Endothelial cell of umbilical vein (primary cell): ENCODE results near the gene ZBTB25. TPM values are rescaled to one million over a fixed set of nuclear protein-coding genes. Genes with fewer than 3 reads are reported as not detected.
"Not testable (repeated sequence)": the region's sequence is repeated elsewhere in the genome, so short reads cannot be mapped to it uniquely, and the experiment has no call there.

ENCODE experiments used
- BruUV-seq: library from RNA; stranded (reverse); fragments of 400-500 nt; replicated peaks from 2 replicates; lab custom pipeline; 2021; lab: Mats Ljungman, UMichigan
- CTCF ChIA-PET: fragments of 300-600, 350-600 bp; sonication (Branson Sonifier 250); formaldehyde crosslinking; loops from one replicate; lab custom pipeline; 2021; ENCODE audit warnings: antibody characterized with exemption, inconsistent platforms; lab: Charles Lee
- POLR2A ChIA-PET: fragments of 300-600, 350-600 bp; sonication (Branson Sonifier 250); formaldehyde crosslinking; loops from one replicate; lab custom pipeline; 2021; ENCODE audit warnings: antibody characterized with exemption, inconsistent platforms; lab: Charles Lee
- DNase-seq: peaks from one replicate; pipeline ENCODE4 v3.0.0-alpha.2; 2011; ENCODE audit warnings: low read depth, low spot score
- FAIRE-seq: peaks from 2 replicates; lab custom pipeline; 2011; peaks lifted over from hg19 to GRCh38; lab: Jason Lieb, UNC
- H2AFZ ChIP-seq: 2 replicates; pipeline ENCODE4 v1.6.0; 2012; ENCODE audit warnings: low read depth, low read length, control low read depth, inconsistent platforms
- H3K27ac ChIP-seq: 2 replicates; pipeline ENCODE4 v1.5.1; 2011; ENCODE audit warnings: low read depth, mild to moderate bottlenecking, control low read depth, low read length, moderate library complexity; ENCODE audit not compliant: insufficient read depth
- H3K27me3 ChIP-seq, 2 experiments: 2 replicates each; pipeline versions ENCODE4 v1.6.0 to v1.6.1; 2011; ENCODE audit warnings: low read length in 2 of 2, mixed read lengths in 1 of 2; ENCODE audit not compliant: control insufficient read depth in 2 of 2, insufficient read depth in 2 of 2
- H3K36me3 ChIP-seq, 2 experiments: 2 replicates in 1 of 2; 3 replicates in 1 of 2; pipeline ENCODE4 v1.5.1; 2011; ENCODE audit warnings: low read length in 2 of 2, mild to moderate bottlenecking in 1 of 2, moderate library complexity in 1 of 2; ENCODE audit not compliant: control insufficient read depth in 2 of 2, insufficient read depth in 2 of 2; ENCODE audit errors: extremely low read depth in 1 of 2
- H3K4me1 ChIP-seq: 3 replicates; pipeline ENCODE4 v1.5.1; 2011; ENCODE audit warnings: mild to moderate bottlenecking, low read length; ENCODE audit not compliant: control insufficient read depth, insufficient read depth; ENCODE audit errors: extremely low read depth
- H3K4me2 ChIP-seq: 2 replicates; pipeline ENCODE4 v1.6.1; 2011; ENCODE audit warnings: low read length, control low read depth, mixed read lengths; ENCODE audit not compliant: insufficient read depth
- H3K4me3 ChIP-seq, 3 experiments: fragments of 200-600 bp in 1 of 3; sonication (generic), shearing (Covaris generic) in 1 of 3; replicated peaks in 1 of 3; 2 replicates each; pipeline ENCODE4 v1.5.1; 2011 to 2016; ENCODE audit warnings: control low read depth in 3 of 3, low read length in 3 of 3, mild to moderate bottlenecking in 2 of 3, inconsistent platforms in 1 of 3, low read depth in 1 of 3, moderate library complexity in 1 of 3; ENCODE audit not compliant: insufficient read depth in 1 of 3
- H3K79me2 ChIP-seq: 2 replicates; pipeline ENCODE4 v1.6.0; 2012; ENCODE audit warnings: low read length, inconsistent platforms; ENCODE audit not compliant: control insufficient read depth, insufficient read depth
- H3K9ac ChIP-seq: replicated peaks from 2 replicates; pipeline ENCODE3; 2011; ENCODE audit warnings: low read length, control low read depth; ENCODE audit not compliant: insufficient read depth; ENCODE audit errors: extremely low read depth
- H3K9me1 ChIP-seq: replicated peaks from 3 replicates; pipeline ENCODE4 v1.6.0; 2011; ENCODE audit warnings: mild to moderate bottlenecking, low read length; ENCODE audit not compliant: control insufficient read depth, insufficient read depth; ENCODE audit errors: extremely low read depth
- H3K9me3 ChIP-seq: replicated peaks from 2 replicates; pipeline ENCODE4 v1.5.1; 2012; ENCODE audit warnings: low read length, inconsistent platforms; ENCODE audit not compliant: control insufficient read depth, insufficient read depth
- H4K20me1 ChIP-seq: replicated peaks from 2 replicates; pipeline ENCODE3; 2011; ENCODE audit warnings: mild to moderate bottlenecking, low read length; ENCODE audit not compliant: control insufficient read depth, insufficient read depth; ENCODE audit errors: extremely low read depth
- CTCF ChIP-seq, 2 donors: IDR thresholded peaks; 1 replicate in 1 of 2; 2 replicates in 1 of 2; pipeline ENCODE4 v1.5.1; 2011; ENCODE audit warnings: low read length in 2 of 2, mild to moderate bottlenecking in 2 of 2, moderate library complexity in 2 of 2, control low read depth in 1 of 2, inconsistent platforms in 1 of 2, low read depth in 1 of 2; ENCODE audit not compliant: insufficient read depth in 1 of 2; ENCODE audit errors: extremely low read depth in 1 of 2
- EZH2 ChIP-seq: IDR thresholded peaks from 2 replicates; pipeline ENCODE4 v1.6.1; 2012; ENCODE audit warnings: borderline replicate concordance, low read depth, mild to moderate bottlenecking, moderate library complexity, low read length, inconsistent platforms; ENCODE audit not compliant: severe bottlenecking
- FOS ChIP-seq: IDR thresholded peaks from 2 replicates; pipeline ENCODE4 v1.6.1; 2011; ENCODE audit warnings: mild to moderate bottlenecking, low read length, moderate library complexity, borderline replicate concordance; ENCODE audit not compliant: insufficient read depth
- GATA2 ChIP-seq: IDR thresholded peaks from 2 replicates; pipeline ENCODE4 v1.7.0; 2011; ENCODE audit warnings: low read depth, mild to moderate bottlenecking, moderate library complexity, mixed read lengths, low read length; ENCODE audit not compliant: insufficient read length, insufficient read depth
- JUN ChIP-seq: IDR thresholded peaks from 2 replicates; pipeline ENCODE4 v1.6.1; 2011; ENCODE audit warnings: borderline replicate concordance, low read depth; ENCODE audit not compliant: insufficient read length, insufficient read depth
- MAX ChIP-seq: IDR thresholded peaks from 2 replicates; pipeline ENCODE4 v1.6.1; 2011; ENCODE audit not compliant: insufficient read depth, insufficient read length
- MYC ChIP-seq: IDR thresholded peaks from one replicate; pipeline ENCODE4 v1.6.1; 2011; ENCODE audit warnings: mild to moderate bottlenecking, low read depth, low read length
- POLR2A ChIP-seq: IDR thresholded peaks from 2 replicates; pipeline ENCODE4 v1.6.1; 2012; ENCODE audit warnings: low read depth, mild to moderate bottlenecking, control low read depth, low read length
- POLR2AphosphoS5 ChIP-seq: IDR thresholded peaks from 2 replicates; pipeline ENCODE4 v1.6.1; 2012; ENCODE audit warnings: low read depth, mild to moderate bottlenecking, control low read depth, low read length, moderate library complexity; ENCODE audit not compliant: insufficient read depth
- dilution Hi-C: fragments of 300-500 bp; cut with MboI; formaldehyde crosslinking; loops from one replicate; pipeline ENCODE4 v1.15.0; 2019; ENCODE audit warnings: low sequenced_read_pairs; ENCODE audit not compliant: extremely low pct_ligation_motif_present
- intact Hi-C: fragments of 100-400 bp; cut with micrococcal nuclease; formaldehyde crosslinking; loops from one replicate; pipeline ENCODE4 v1.10.0; 2022
- polyA plus RNA-seq, 4 experiments: library from polyadenylated mRNA; depleted of rRNA in 3 of 4; stranded (reverse) in 3 of 4; unstranded in 1 of 4; fragments of >200 nt; gene quantifications; 2 replicates each; pipeline versions ENCODE4 v1.2.1 to v1.2.3, GENCODE V29; 2011 to 2012; ENCODE audit warnings: missing spikeins in 1 of 4
- total RNA-seq: library from RNA; stranded (reverse); gene quantifications from 2 replicates; pipeline ENCODE4 v1.2.3, GENCODE V29; 2021

Gene ZBTB25
- total and polyA plus RNA-seq, 2 donors (not counting 3 experiments of a cell fraction or from before 2014, with no cell fraction given), result 3.2 to 7.7 TPM

- FAIRE-seq, H3K27me3 ChIP-seq, dilution Hi-C loops, H3K27ac ChIP-seq, H3K4me2 ChIP-seq, H3K4me3 ChIP-seq, CTCF ChIA-PET, intact Hi-C loops, H3K9me1 ChIP-seq, H3K9me3 ChIP-seq, DNase-seq, H3K36me3 ChIP-seq, H3K9ac ChIP-seq, H3K4me1 ChIP-seq, BruUV-seq, H2AFZ ChIP-seq, POLR2A ChIA-PET: not testable (repeated sequence)
- H4K20me1 ChIP-seq, result peaks cover 21% of the 10 kb centered on the region
- peaks cover 83% of the 10 kb centered on the region for H3K79me2 ChIP-seq
These were observed 14.0 kb upstream of the ZBTB25 start for GRCh38 chr14:64517667-64518066.

GRCh38 chr14:64516969-64517368, 13.3 kb upstream of the ZBTB25 start:
- no TSS peak for BruUV-seq

More at GRCh38 chr14:64516969-64517368, 13.3 kb upstream of the ZBTB25 start:
- no peaks in the 10 kb centered on the region for H3K27me3 ChIP-seq
- H3K9ac ChIP-seq, result no peak overlapping the region
- TF ChIP-seq MYC, result no peak
- no peak for TF ChIP-seq EZH2
- TF ChIP-seq MAX, result no peak
- TF ChIP-seq JUN, result no peak
- TF ChIP-seq FOS, result no peak
- TF ChIP-seq GATA2, result no peak
- TF ChIP-seq POLR2A, result no peak
- TF ChIP-seq POLR2AphosphoS5, result no peak
- TF ChIP-seq CTCF (IDR thresholded peaks at IDR 0.05; ENCODE audit: extremely low read depth in 1 of 2, insufficient read depth in 1 of 2, low read depth in 1 of 2, low read length in 2 of 2), result no peak
- intact Hi-C loops, result no loop called here
- H3K79me2 ChIP-seq, result peaks cover 87% of the 10 kb centered on the region
- FAIRE-seq (no peak), DNase-seq (no peak)
- no peak overlapping the region for H2AFZ ChIP-seq
- H3K4me2 ChIP-seq, result no peak overlapping the region
- ChIA-PET CTCF (no interaction called here), POLR2A (no interaction called here)
- no peak overlapping the region for H3K4me3 ChIP-seq
- H3K9me1 ChIP-seq, result peaks cover 2% of the 10 kb centered on the region
- peaks cover 0 to 4% of the 10 kb centered on the region in 2 experiments for H3K36me3 ChIP-seq
- no peaks in the 10 kb centered on the region for H3K9me3 ChIP-seq
- dilution Hi-C loops, result no loop called here
- peaks cover 25% of the 10 kb centered on the region for H4K20me1 ChIP-seq
- H3K27ac ChIP-seq, result no peak overlapping the region
- peaks cover 7% of the 10 kb centered on the region for H3K4me1 ChIP-seq
